Lung (tissue), 12 donors: ENCODE measurements around the gene SIGLEC9. TPM values are rescaled to one million over a fixed set of nuclear protein-coding genes. Genes with fewer than 3 reads are reported as not detected.

Source experiments
- ATAC-seq: fragments of 200-7000 bp; cut with Tn5 transposase; one replicate; pipeline ENCODE4 v1.9.1; 2020; ENCODE audit warnings: moderate number of reproducible peaks; ENCODE audit not compliant: insufficient read depth, low FRiP score
- DNase-seq, 3 donors: peaks; one replicate each; pipeline ENCODE4 v3.0.0-alpha.2; 2013 to 2017
- H3K27ac ChIP-seq, 2 donors: one replicate each; pipeline ENCODE4 v1.5.1; 2013; ENCODE audit warnings: mild to moderate bottlenecking in 2 of 2, moderate library complexity in 2 of 2, control low read depth in 1 of 2, inconsistent platforms in 1 of 2, low read depth in 1 of 2, low read length in 1 of 2
- H3K27me3 ChIP-seq, 3 donors: one replicate each; pipeline ENCODE4 v1.5.1; 2013; ENCODE audit warnings: low read length in 2 of 3; ENCODE audit not compliant: control insufficient read depth in 3 of 3, insufficient read depth in 3 of 3
- H3K36me3 ChIP-seq, 4 donors: one replicate each; pipeline ENCODE4 v1.5.1; 2013; ENCODE audit warnings: low read length in 4 of 4, mild to moderate bottlenecking in 1 of 4, moderate library complexity in 1 of 4; ENCODE audit not compliant: control insufficient read depth in 4 of 4, insufficient read depth in 4 of 4
- H3K4me1 ChIP-seq, 5 donors: one replicate each; pipeline ENCODE4 v1.5.1; 2013; ENCODE audit warnings: low read length in 5 of 5, mild to moderate bottlenecking in 2 of 5, moderate library complexity in 1 of 5; ENCODE audit not compliant: control insufficient read depth in 5 of 5, insufficient read depth in 5 of 5
- H3K4me3 ChIP-seq: one replicate; pipeline ENCODE4 v1.5.1; 2013; ENCODE audit warnings: mild to moderate bottlenecking, control low read depth, moderate library complexity
- H3K9ac ChIP-seq, 2 donors: one replicate each; pipeline ENCODE4 v1.5.1; 2013; ENCODE audit warnings: low read length in 2 of 2, control low read depth in 1 of 2; ENCODE audit not compliant: insufficient read depth in 1 of 2
- H3K9me3 ChIP-seq, 4 donors: one replicate each; pipeline ENCODE4 v1.5.1; 2013; ENCODE audit warnings: low read length in 3 of 4, mild to moderate bottlenecking in 1 of 4, moderate library complexity in 1 of 4; ENCODE audit not compliant: control insufficient read depth in 4 of 4, insufficient read depth in 3 of 4
- CTCF ChIP-seq: IDR thresholded peaks from 2 replicates; pipeline ENCODE4 v1.5.1; 2012; ENCODE audit warnings: mild to moderate bottlenecking; ENCODE audit errors: control extremely low read depth, extremely low read depth
- WGBS, 2 donors: extraction: QIAGEN DNeasy Blood & Tissue Kit; methylation state at CpG; one replicate each; pipeline ENCODE4 v1.1.7; 2013; 5-methylcytosine and 5-hydroxymethylcytosine counted together
- polyA plus RNA-seq, 2 donors: library from polyadenylated mRNA; stranded (reverse); fragments of 200-250 nt; gene quantifications; one replicate each; pipeline ENCODE4 v1.2.1, GENCODE V29; 2013
- total RNA-seq, 2 donors: library from RNA; depleted of rRNA in 1 of 2; stranded (reverse); fragments of >200 nt in 1 of 2; gene quantifications; one replicate each; pipeline ENCODE4 v1.2.1, GENCODE V29; 2014 to 2021
- donor health status: control.
- donor health status: control.
- donor health status: Bipolar disorder and iron deficiency.
- donor health status: healthy.
- donor health status: DM: yes; HTN: yes; CAD: no.

Gene SIGLEC9
- total and polyA plus RNA-seq, 4 donors: 4.3 to 57.0 (median 15.1) TPM

- 60 to 77% methylated on average over 8 of the region's 8 CpGs for WGBS, 2 donors
- TF ChIP-seq CTCF: no peak
- Histone ChIP-seq H3K4me3 (no peak overlapping the region), H3K9ac (no peak overlapping the region), H3K27me3 (no peaks in the 10 kb centered on the region), H3K9me3 (no peaks in the 10 kb centered on the region), H3K27ac (no peak overlapping the region), H3K36me3 (no peaks in the 10 kb centered on the region), H3K4me1 (peaks cover 0 to 2% (median 0%) of the 10 kb centered on the region in 5 donors)
- DNase-seq (no peak), ATAC-seq (no peak)
Observed at GRCh38 chr19:51121257-51121656, 3.4 kb upstream of the SIGLEC9 start.

GRCh38 chr19:51122112-51122981 lies 2.4 kb upstream of the SIGLEC9 start:
- H3K27ac ChIP-seq: peak overlapping the region in 1 of 2 donors; percentile 88
- no peak overlapping the region for H3K4me3 ChIP-seq
- no peak for TF ChIP-seq CTCF
- H3K27me3 ChIP-seq: no peaks in the 10 kb centered on the region
- no peak overlapping the region for H3K9ac ChIP-seq
- peaks cover 0 to 2% (median 0%) of the 10 kb centered on the region in 5 donors for H3K4me1 ChIP-seq
- ATAC-seq (peak; percentile 32), DNase-seq (no peak)
- 70 to 77% methylated on average over 22 of the region's 22 CpGs for WGBS, 2 donors
- no peaks in the 10 kb centered on the region for H3K36me3 ChIP-seq
- H3K9me3 ChIP-seq: no peaks in the 10 kb centered on the region

DNA sequence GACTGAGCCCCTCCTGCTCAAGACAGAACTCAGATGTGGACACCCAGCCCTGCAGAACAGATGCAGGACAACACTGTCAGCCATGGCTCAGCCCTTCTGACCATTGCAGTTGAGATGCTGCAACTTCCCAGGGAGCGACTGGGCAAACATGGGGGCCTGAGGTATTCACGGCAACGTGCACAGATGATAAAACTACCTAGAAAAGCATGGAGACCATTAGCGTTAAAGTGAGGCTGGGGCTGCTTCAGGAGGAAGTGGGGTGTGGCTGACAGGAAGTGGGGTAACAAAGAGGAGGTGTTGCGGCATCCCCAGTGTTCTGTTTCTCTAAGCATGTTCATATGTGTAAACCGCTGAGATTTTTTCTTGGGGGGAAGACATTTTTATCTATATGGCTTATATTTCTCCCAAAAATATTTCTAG lies 1.3 kb upstream of the SIGLEC9 start:
- Histone ChIP-seq H3K27ac (peak overlapping the region in 1 of 2 donors; percentile 88), H3K36me3 (no peaks in the 10 kb centered on the region), H3K4me1 (peaks cover 0 to 8% (median 4%) of the 10 kb centered on the region in 5 donors), H3K27me3 (no peaks in the 10 kb centered on the region), H3K9me3 (no peaks in the 10 kb centered on the region), H3K4me3 (no peak overlapping the region), H3K9ac (no peak overlapping the region)
- TF ChIP-seq CTCF: no peak
- DNase-seq (peak in 1 of 3 donors; percentile 10), ATAC-seq (no peak)
- 21 to 45% methylated on average over 6 of the region's 6 CpGs for WGBS, 2 donors
